H9 (cell line): ENCODE results near the gene DGKB. TPM values are rescaled to one million over a fixed set of nuclear protein-coding genes. Genes with fewer than 3 reads are reported as not detected.

Source experiments
- DNase-seq: peaks from one replicate; pipeline ENCODE4 v3.0.0-alpha.2; 2017
- H2AFZ ChIP-seq: one replicate; pipeline ENCODE4 v1.6.1; 2013; ENCODE audit warnings: mild to moderate bottlenecking, low read length, control low read depth, moderate library complexity
- H2AK5ac ChIP-seq: 2 replicates; pipeline ENCODE4 v1.6.1; 2013; ENCODE audit warnings: low read length, control low read depth, mixed read lengths; ENCODE audit not compliant: insufficient read length
- H2BK120ac ChIP-seq: one replicate; pipeline ENCODE4 v1.6.1; 2013; ENCODE audit warnings: low read depth, mild to moderate bottlenecking, low read length, control low read depth, inconsistent platforms; ENCODE audit not compliant: poor library complexity, severe bottlenecking
- H2BK12ac ChIP-seq: 2 replicates; pipeline ENCODE4 v1.6.1; 2013; ENCODE audit warnings: low read length, control low read depth, mixed read lengths, low read depth; ENCODE audit not compliant: insufficient read length
- H2BK15ac ChIP-seq: 2 replicates; pipeline ENCODE4 v1.6.1; 2013; ENCODE audit warnings: low read depth, low read length, control low read depth
- H2BK20ac ChIP-seq: one replicate; pipeline ENCODE4 v1.6.1; 2013; ENCODE audit warnings: low read depth, mild to moderate bottlenecking, low read length, control low read depth, inconsistent platforms; ENCODE audit not compliant: poor library complexity, severe bottlenecking
- H2BK5ac ChIP-seq: 2 replicates; pipeline ENCODE4 v1.6.1; 2013; ENCODE audit warnings: low read length, control low read depth, mixed read lengths; ENCODE audit not compliant: insufficient read length
- H3K14ac ChIP-seq: 2 replicates; pipeline ENCODE4 v1.6.1; 2013; ENCODE audit warnings: low read length, control low read depth; ENCODE audit not compliant: insufficient read depth
- H3K18ac ChIP-seq: 2 replicates; pipeline ENCODE4 v1.6.1; 2013; ENCODE audit warnings: low read depth, mild to moderate bottlenecking, mixed read lengths, low read length, control low read depth; ENCODE audit not compliant: insufficient read length
- H3K23ac ChIP-seq: 2 replicates; pipeline ENCODE4 v1.6.1; 2013; ENCODE audit warnings: low read length, control low read depth, mixed read lengths, low read depth; ENCODE audit not compliant: insufficient read length
- H3K23me2 ChIP-seq: 2 replicates; pipeline ENCODE4 v1.6.1; 2013; ENCODE audit warnings: low read depth, mild to moderate bottlenecking, mixed read lengths, low read length, control low read depth; ENCODE audit not compliant: insufficient read length, poor library complexity, severe bottlenecking
- H3K27ac ChIP-seq: 2 replicates; pipeline ENCODE4 v1.5.1; 2013; ENCODE audit warnings: low read length, control low read depth, mixed read lengths, low read depth; ENCODE audit not compliant: insufficient read length
- H3K27me3 ChIP-seq: 2 replicates; pipeline ENCODE4 v1.6.1; 2013; ENCODE audit warnings: low read length, control low read depth, inconsistent platforms; ENCODE audit not compliant: insufficient read depth
- H3K4ac ChIP-seq: 2 replicates; pipeline ENCODE4 v1.6.1; 2013; ENCODE audit warnings: low read depth, mild to moderate bottlenecking, control low read depth, inconsistent platforms, low read length, moderate library complexity
- H3K4me1 ChIP-seq: 2 replicates; pipeline ENCODE4 v1.6.1; 2013; ENCODE audit warnings: low read length, control low read depth, inconsistent platforms; ENCODE audit not compliant: insufficient read depth
- H3K4me2 ChIP-seq: 2 replicates; pipeline ENCODE4 v1.6.1; 2013; ENCODE audit warnings: low read length, control low read depth, mixed read lengths; ENCODE audit not compliant: insufficient read length, insufficient read depth
- H3K56ac ChIP-seq: 2 replicates; pipeline ENCODE4 v1.6.1; 2013; ENCODE audit warnings: low read depth, mild to moderate bottlenecking, mixed read lengths, low read length, control low read depth; ENCODE audit not compliant: insufficient read length
- H3K79me1 ChIP-seq: 2 replicates; pipeline ENCODE4 v1.6.1; 2013; ENCODE audit warnings: low read depth, mild to moderate bottlenecking, moderate library complexity, low read length, control low read depth, inconsistent platforms; ENCODE audit not compliant: insufficient read depth, poor library complexity, severe bottlenecking
- H3K79me2 ChIP-seq: 2 replicates; pipeline ENCODE4 v1.6.1; 2013; ENCODE audit warnings: low read length, control low read depth, inconsistent platforms; ENCODE audit not compliant: insufficient read depth
- H3K9ac ChIP-seq: 2 replicates; pipeline ENCODE4 v1.6.1; 2013; ENCODE audit warnings: low read length, control low read depth, mixed read lengths; ENCODE audit not compliant: insufficient read length; ENCODE audit errors: extremely low read depth
- H3K9me3 ChIP-seq: one replicate; pipeline ENCODE4 v1.6.1; 2013; ENCODE audit warnings: low read depth, low read length, inconsistent platforms; ENCODE audit not compliant: control insufficient read depth
- H3T11ph ChIP-seq: one replicate; pipeline ENCODE4 v1.6.1; 2013; ENCODE audit warnings: mild to moderate bottlenecking, low read length, control low read depth, inconsistent platforms
- H4K20me1 ChIP-seq: one replicate; pipeline ENCODE4 v1.6.1; 2013; ENCODE audit not compliant: control insufficient read depth, insufficient read length, insufficient read depth
- H4K5ac ChIP-seq: 2 replicates; pipeline ENCODE4 v1.6.1; 2013; ENCODE audit warnings: low read depth, mild to moderate bottlenecking, mixed read lengths, low read length, control low read depth; ENCODE audit not compliant: insufficient read length
- H4K8ac ChIP-seq: replicated peaks from 2 replicates; pipeline ENCODE4 v1.6.1; 2013; ENCODE audit warnings: low read length, control low read depth, mixed read lengths, low read depth; ENCODE audit not compliant: insufficient read length
- H4K91ac ChIP-seq: 2 replicates; pipeline ENCODE4 v1.6.1; 2013; ENCODE audit warnings: low read depth, mild to moderate bottlenecking, moderate library complexity, mixed read lengths, low read length, control low read depth; ENCODE audit not compliant: insufficient read length
- H3K27ac Mint-ChIP-seq, 3 experiments: 2 replicates in 2 of 3; 3 replicates in 1 of 3; pipeline ENCODE4 v1.8.0; 2020 to 2021; ENCODE audit warnings: mixed read lengths in 3 of 3, mild to moderate bottlenecking in 1 of 3, moderate library complexity in 1 of 3
- H3K27me3 Mint-ChIP-seq: 2 replicates; pipeline ENCODE4 v1.8.0; 2021; ENCODE audit warnings: low read depth, mild to moderate bottlenecking, moderate library complexity, mixed read lengths
- H3K36me3 Mint-ChIP-seq, 3 experiments: 2 replicates in 2 of 3; 3 replicates in 1 of 3; pipeline ENCODE4 v1.8.0; 2020 to 2021; ENCODE audit warnings: low read depth in 3 of 3, mixed read lengths in 3 of 3; ENCODE audit not compliant: insufficient read depth in 1 of 3
- H3K4me1 Mint-ChIP-seq, 2 experiments: 2 replicates each; pipeline ENCODE4 v1.8.0; 2020; ENCODE audit warnings: mixed read lengths in 2 of 2
- H3K4me3 Mint-ChIP-seq, 2 experiments: 2 replicates in 1 of 2; 3 replicates in 1 of 2; pipeline ENCODE4 v1.8.0; 2020 to 2021; ENCODE audit warnings: mild to moderate bottlenecking in 2 of 2, mixed read lengths in 2 of 2, moderate library complexity in 1 of 2
- H3K9me3 Mint-ChIP-seq, 2 experiments: 2 replicates in 1 of 2; 3 replicates in 1 of 2; pipeline ENCODE4 v1.8.0; 2020; ENCODE audit warnings: mild to moderate bottlenecking in 2 of 2, mixed read lengths in 2 of 2, moderate library complexity in 1 of 2
- WGBS: extraction: QIAGEN DNeasy Blood & Tissue Kit; methylation state at CpG from one replicate; pipeline ENCODE4 v1.1.7; 2013; ENCODE audit warnings: missing lambda C conversion rate, low lambda C conversion rate, mixed read lengths; ENCODE audit not compliant: insufficient read length; ENCODE audit errors: extremely low coverage; 5-methylcytosine and 5-hydroxymethylcytosine counted together
- total RNA-seq: library from RNA; stranded (reverse); gene quantifications from 2 replicates; pipeline ENCODE4 v1.2.1, GENCODE V29; 2021
- TF ChIP-seq, protein P1 (sequence below): fragments of 200-600 bp; sonication (generic); conservative IDR thresholded peaks from 3 replicates; pipeline ENCODE4 v1.8.0; 2021; ENCODE audit warnings: antibody characterized with exemption, mild to moderate bottlenecking

The DGKB gene
- total RNA-seq, 1 experiment from 2014 or later, result 0.26 TPM

DNA sequence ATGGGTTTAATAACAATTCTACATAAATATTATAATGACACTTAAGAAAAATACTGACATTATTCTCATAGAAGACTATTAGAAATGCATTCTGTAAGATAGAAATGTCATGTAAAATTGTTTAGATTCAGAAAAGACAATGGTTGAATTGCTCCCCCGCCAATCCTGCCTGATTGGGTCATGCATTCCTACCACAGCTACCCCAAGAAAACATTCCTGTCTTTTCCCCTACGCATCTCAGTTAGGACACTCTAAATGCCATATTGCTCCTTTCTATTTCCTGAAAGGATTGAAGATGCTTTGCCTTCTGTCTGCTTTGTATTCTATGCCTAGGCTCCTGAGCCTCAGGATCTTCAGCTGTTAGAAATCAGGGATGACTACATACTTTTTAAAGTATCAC, 109.4 kb downstream of the DGKB start:
- TF ChIP-seq, protein P1, sequence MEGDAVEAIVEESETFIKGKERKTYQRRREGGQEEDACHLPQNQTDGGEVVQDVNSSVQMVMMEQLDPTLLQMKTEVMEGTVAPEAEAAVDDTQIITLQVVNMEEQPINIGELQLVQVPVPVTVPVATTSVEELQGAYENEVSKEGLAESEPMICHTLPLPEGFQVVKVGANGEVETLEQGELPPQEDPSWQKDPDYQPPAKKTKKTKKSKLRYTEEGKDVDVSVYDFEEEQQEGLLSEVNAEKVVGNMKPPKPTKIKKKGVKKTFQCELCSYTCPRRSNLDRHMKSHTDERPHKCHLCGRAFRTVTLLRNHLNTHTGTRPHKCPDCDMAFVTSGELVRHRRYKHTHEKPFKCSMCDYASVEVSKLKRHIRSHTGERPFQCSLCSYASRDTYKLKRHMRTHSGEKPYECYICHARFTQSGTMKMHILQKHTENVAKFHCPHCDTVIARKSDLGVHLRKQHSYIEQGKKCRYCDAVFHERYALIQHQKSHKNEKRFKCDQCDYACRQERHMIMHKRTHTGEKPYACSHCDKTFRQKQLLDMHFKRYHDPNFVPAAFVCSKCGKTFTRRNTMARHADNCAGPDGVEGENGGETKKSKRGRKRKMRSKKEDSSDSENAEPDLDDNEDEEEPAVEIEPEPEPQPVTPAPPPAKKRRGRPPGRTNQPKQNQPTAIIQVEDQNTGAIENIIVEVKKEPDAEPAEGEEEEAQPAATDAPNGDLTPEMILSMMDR, result no peak

More for the DNA sequence above, 109.4 kb downstream of the DGKB start:
- H3K23me2 ChIP-seq, result no peaks in the 10 kb centered on the region
- no peak overlapping the region for H2BK5ac ChIP-seq
- H3K79me2 ChIP-seq, result no peaks in the 10 kb centered on the region
- no peak overlapping the region for H4K5ac ChIP-seq
- no peaks in the 10 kb centered on the region for H3K9me3 ChIP-seq
- no peak overlapping the region for H3K4me2 ChIP-seq
- H2BK15ac ChIP-seq, result no peak overlapping the region
- H4K20me1 ChIP-seq, result no peaks in the 10 kb centered on the region
- no peak overlapping the region for H2AFZ ChIP-seq
- H2AK5ac ChIP-seq, result no peak overlapping the region
- H4K91ac ChIP-seq, result no peak overlapping the region
- no peak for DNase-seq
- H3K56ac ChIP-seq, result no peak overlapping the region
- H3K79me1 ChIP-seq, result no peaks in the 10 kb centered on the region
- no peak overlapping the region for H3T11ph ChIP-seq
- H4K8ac ChIP-seq, result no peak overlapping the region
- no peak overlapping the region for H3K27ac ChIP-seq
- H3K27me3 ChIP-seq, result no peaks in the 10 kb centered on the region
- H2BK12ac ChIP-seq, result no peak overlapping the region
- peaks cover 0 to 8% (median 0%) of the 10 kb centered on the region in 3 experiments; a peak in 2 of 7 replicates for H3K36me3 Mint-ChIP-seq
- no peak overlapping the region for H3K23ac ChIP-seq
- no peak overlapping the region for H2BK120ac ChIP-seq
- no CpG with 5 or more reads among the region's 2 CpGs for WGBS
- H3K4me1 ChIP-seq, result peaks cover 9% of the 10 kb centered on the region; the same call in 1 of the 2 replicates
- H3K27ac Mint-ChIP-seq, result peak overlapping the region in 1 of 3 experiments; percentile 87; a peak in 4 of 7 replicates
- no peak overlapping the region for H3K4me3 Mint-ChIP-seq
- H3K14ac ChIP-seq, result no peak overlapping the region
- no peaks in the 10 kb centered on the region for H3K27me3 Mint-ChIP-seq
- no peak overlapping the region for H3K9ac ChIP-seq
- no peak overlapping the region for H3K18ac ChIP-seq
- no peak overlapping the region for H2BK20ac ChIP-seq
- H3K4me1 Mint-ChIP-seq, result peaks cover 25 to 28% of the 10 kb centered on the region in 2 experiments
- H3K4ac ChIP-seq, result no peak overlapping the region
- H3K9me3 Mint-ChIP-seq, result peaks cover 0 to 2% of the 10 kb centered on the region in 2 experiments; a peak in 1 of 5 replicates
